K562 (cell line): ENCODE data around the gene FBXW8. TPM values are rescaled to one million over a fixed set of nuclear protein-coding genes. Genes with fewer than 3 reads are reported as not detected.

Experiments
- ATAC-seq: fragments of 200-7000 bp; cut with Tn5 transposase; 3 replicates; pipeline ENCODE4 v1.9.1; 2020; ENCODE audit warnings: moderate library complexity
- BruUV-seq: library from RNA; stranded (reverse); fragments of 400-500 nt; replicated peaks from 2 replicates; lab custom pipeline; 2021; lab: Mats Ljungman, UMichigan
- CTCF ChIA-PET: fragments of 300-600 bp; formaldehyde crosslinking; extraction: SDS; loops from one replicate; lab custom pipeline; 2021; ENCODE audit warnings: low intra/inter-chr PET ratio; lab: Yijun Ruan, JAX
- POLR2A ChIA-PET: fragments of 300-600, 350-650 bp; sonication (Branson Sonifier 250); formaldehyde crosslinking; extraction: SDS; loops from one replicate; lab custom pipeline; 2021; ENCODE audit warnings: antibody characterized with exemption, inconsistent platforms; lab: Yijun Ruan, JAX
- DNase-seq, 4 experiments: peaks; one replicate each; pipeline versions ENCODE4 v3.0.0 to v3.0.0-alpha.2; 2011 to 2018; ENCODE audit warnings: low spot score in 3 of 4, mixed read lengths in 3 of 4; ENCODE audit errors: extremely low read depth in 1 of 4
- FAIRE-seq: peaks from 2 replicates; lab custom pipeline; 2011; peaks lifted over from hg19 to GRCh38; lab: Jason Lieb, UNC
- H2AFZ ChIP-seq: 2 replicates; pipeline ENCODE4 v1.6.0; 2011; ENCODE audit warnings: low read depth, low read length, control low read depth, inconsistent platforms
- H3K27ac ChIP-seq: fragments of 200-600 bp; 3 replicates; pipeline ENCODE4 v1.8.0; 2011; ENCODE audit warnings: low read depth, mild to moderate bottlenecking, control low read depth, inconsistent platforms, low read length, moderate library complexity, mixed read lengths; ENCODE audit errors: extremely low read depth
- H3K27me3 ChIP-seq, 2 experiments: fragments of 300-600 bp in 1 of 2; 2 replicates in 1 of 2; 3 replicates in 1 of 2; pipeline versions ENCODE4 v1.6.0 to v1.8.0; 2011; ENCODE audit warnings: inconsistent platforms in 2 of 2, low read length in 2 of 2, mild to moderate bottlenecking in 1 of 2, mixed read lengths in 1 of 2, moderate library complexity in 1 of 2; ENCODE audit not compliant: control insufficient read depth in 2 of 2, insufficient read depth in 2 of 2
- H3K36me3 ChIP-seq: fragments of 300-600 bp; 3 replicates; pipeline ENCODE4 v1.8.0; 2011; ENCODE audit warnings: mild to moderate bottlenecking, low read length, inconsistent platforms; ENCODE audit not compliant: control insufficient read depth, insufficient read depth
- H3K4me1 ChIP-seq, 2 experiments: fragments of 200-600 bp in 1 of 2; replicated peaks in 1 of 2; 2 replicates in 1 of 2; 3 replicates in 1 of 2; pipeline versions ENCODE4 v1.5.1 to v1.8.0; 2011; ENCODE audit warnings: inconsistent platforms in 2 of 2, low read length in 2 of 2, mild to moderate bottlenecking in 1 of 2, mixed read lengths in 1 of 2, moderate library complexity in 1 of 2; ENCODE audit not compliant: control insufficient read depth in 2 of 2, insufficient read depth in 2 of 2
- H3K4me2 ChIP-seq: 2 replicates; pipeline ENCODE4 v1.6.1; 2011; ENCODE audit warnings: low read length, control low read depth, inconsistent platforms, mixed read lengths; ENCODE audit not compliant: insufficient read depth
- H3K4me3 ChIP-seq: fragments of 200-600 bp; sonication (generic), shearing (Covaris generic); 2 replicates; pipeline ENCODE4 v1.5.1; 2016; ENCODE audit warnings: control low read depth, inconsistent platforms
- H3K79me2 ChIP-seq: fragments of 200-600 bp; 3 replicates; pipeline ENCODE4 v1.8.0; 2011; ENCODE audit warnings: low read length, inconsistent platforms; ENCODE audit not compliant: control insufficient read depth, insufficient read depth
- H3K9ac ChIP-seq, 2 experiments: 2 replicates each; pipeline versions ENCODE4 v1.6.0 to v1.6.1; 2011; ENCODE audit warnings: low read depth in 2 of 2, low read length in 2 of 2, control low read depth in 1 of 2, inconsistent platforms in 1 of 2, mild to moderate bottlenecking in 1 of 2, mixed read lengths in 1 of 2; ENCODE audit not compliant: insufficient read depth in 1 of 2
- H3K9me1 ChIP-seq: one replicate; pipeline ENCODE4 v1.6.0; 2011; ENCODE audit warnings: inconsistent platforms, mild to moderate bottlenecking, low read length, moderate library complexity; ENCODE audit not compliant: control insufficient read depth, insufficient read depth
- H3K9me3 ChIP-seq: replicated peaks from 2 replicates; pipeline ENCODE4 v1.5.1; 2011; ENCODE audit warnings: low read depth, low read length, inconsistent platforms; ENCODE audit not compliant: control insufficient read depth, insufficient read depth
- H4K20me1 ChIP-seq: replicated peaks from 2 replicates; pipeline ENCODE4 v1.6.1; 2011; ENCODE audit warnings: low read length, inconsistent platforms, mixed read lengths; ENCODE audit not compliant: control insufficient read depth, insufficient read depth
- BACH1 ChIP-seq: fragments of 200-800 bp; sonication (Bioruptor generic); IDR thresholded peaks from 2 replicates; pipeline ENCODE4 v1.6.1; 2016; ENCODE audit warnings: missing genetic modification characterization, missing compliant biosample characterization
- HOMEZ ChIP-seq: fragments of 250-450 bp; sonication (Bioruptor Pico); IDR thresholded peaks from 2 replicates; pipeline ENCODE4 v1.4.0; 2020; ENCODE audit warnings: mild to moderate bottlenecking, moderate library complexity
- PTBP1 ChIP-seq: fragments of 200-400 bp; formaldehyde crosslinking; IDR thresholded peaks from 2 replicates; pipeline ENCODE4 v1.6.1; 2017; ENCODE audit warnings: low read depth, low read length
- SAFB ChIP-seq: fragments of 200-400 bp; formaldehyde crosslinking; IDR thresholded peaks from 2 replicates; pipeline ENCODE4 v1.6.1; 2017; ENCODE audit warnings: low read depth, low read length, borderline replicate concordance
- XRCC4 ChIP-seq: IDR thresholded peaks from one replicate; pipeline ENCODE4 v1.6.1; 2011; ENCODE audit not compliant: insufficient read depth, insufficient read length; ENCODE audit errors: extremely low read depth
- ZNF398 ChIP-seq: fragments of 250-450 bp; sonication (Bioruptor Pico); IDR thresholded peaks from 2 replicates; pipeline ENCODE4 v1.8.0; 2021; ENCODE audit warnings: moderate library complexity, mild to moderate bottlenecking, inconsistent platforms
- WGBS: fragments of 100-300 bp; shearing (Covaris generic); methylation state at CpG from one replicate; pipeline ENCODE4 v1.1.6; 2016; ENCODE audit warnings: low coverage, mixed read lengths; ENCODE audit not compliant: insufficient coverage; ENCODE audit errors: missing lambda C conversion rate; 5-methylcytosine and 5-hydroxymethylcytosine counted together
- in situ Hi-C: fragments of 300-500 bp; cut with MboI; formaldehyde crosslinking; loops from 4 replicates; pipeline ENCODE4 v1.15.0; 2018; ENCODE audit warnings: inconsistent platforms, mixed read lengths
- intact Hi-C: fragments of 100-400 bp; cut with micrococcal nuclease; formaldehyde crosslinking; loops from 2 replicates; pipeline ENCODE4 v1.14.2; 2022
- polyA plus RNA-seq, 8 experiments: library from polyadenylated mRNA; depleted of rRNA in 4 of 8; stranded (reverse) in 5 of 8; unstranded in 3 of 8; fragments of >200 nt; fragmentation: Nextera tagmentation in 2 of 8; fragmentation: Illumina TruSeq in 1 of 8; extraction: Ambion mirVana in 2 of 8; extraction: Trizol in 1 of 8; gene quantifications; 2 replicates each; pipeline versions ENCODE4 v1.2.1 to v1.2.3, GENCODE V29; 2011 to 2014; ENCODE audit warnings: inconsistent platforms in 1 of 8, missing spikeins in 1 of 8
- total RNA-seq, 7 experiments: library from RNA; depleted of rRNA in 6 of 7; stranded (reverse); fragments of >200 nt in 6 of 7; fragmentation: Illumina TruSeq in 2 of 7; extraction: Trizol in 2 of 7; gene quantifications; 2 replicates each; pipeline versions ENCODE4 v1.2.1 to v1.2.3, GENCODE V29; 2011 to 2021; ENCODE audit warnings: low replicate concordance in 1 of 7

Gene FBXW8
- total and polyA plus RNA-seq, 9 of the 15 experiments (the other 6 are each of a cell fraction or from before 2014, with no cell fraction given), result 0.58 to 8.3 (median 4.4) TPM

GRCh38 chr12:117026921-117027250 is 116.1 kb downstream of the FBXW8 start:
- BruUV-seq, result no TSS peak

More at GRCh38 chr12:117026921-117027250, 116.1 kb downstream of the FBXW8 start:
- H3K4me1 ChIP-seq, result peaks cover 4 to 16% of the 10 kb centered on the region in 2 experiments; a peak in 4 of 5 replicates
- WGBS, result 81% methylated on average over 8 of the region's 8 CpGs
- H3K4me3 ChIP-seq, result no peak overlapping the region
- H2AFZ ChIP-seq, result no peak overlapping the region
- peaks cover 32% of the 10 kb centered on the region for H3K36me3 ChIP-seq
- H3K9me3 ChIP-seq, result no peaks in the 10 kb centered on the region
- ChIA-PET CTCF (interaction anchor here (2.8 to 3.7 kb wide), 3 partner anchors 93 to 124 kb away, joined by 26 to 62 read pairs (median 33); no protein-coding TSS in a partner anchor), POLR2A (interaction anchor here (0.5 to 1.6 kb wide), 4 partner anchors 9 to 254 kb away, joined by 3 to 9 read pairs (median 3); no protein-coding TSS in a partner anchor)
- in situ Hi-C loops, result no loop called here
- intact Hi-C loops, result no loop called here
- no peak overlapping the region for H3K27ac ChIP-seq
- peaks cover 8% of the 10 kb centered on the region for H3K9me1 ChIP-seq
- no peak for FAIRE-seq
- no peak overlapping the region for H3K9ac ChIP-seq
- DNase-seq, result no peak
- no peak for ATAC-seq
- H3K27me3 ChIP-seq, result no peaks in the 10 kb centered on the region
- no peaks in the 10 kb centered on the region for H4K20me1 ChIP-seq
- TF ChIP-seq ZNF398, result no peak
- no peak for TF ChIP-seq BACH1
- TF ChIP-seq PTBP1, result no peak
- TF ChIP-seq SAFB, result no peak
- TF ChIP-seq HOMEZ (CRISPR knock-in tag), result no peak
- no peak for TF ChIP-seq XRCC4
- TF ChIP-seq, all 486 proteins: peak for 0
- Histone ChIP-seq H3K79me2 (no peaks in the 10 kb centered on the region), H3K4me2 (no peak overlapping the region)
